CD14-positive monocyte (primary cell): ENCODE measurements around the gene CC2D1A. TPM values are rescaled to one million over a fixed set of nuclear protein-coding genes. Genes with fewer than 3 reads are reported as not detected.

Experiments used
- DNase-seq, 3 donors: peaks; one replicate each; pipeline ENCODE4 v3.0.0-alpha.2; 2011 to 2022
- H2AFZ ChIP-seq: 2 replicates; pipeline ENCODE4 v1.6.0; 2012; ENCODE audit warnings: mild to moderate bottlenecking, low read depth, low read length, inconsistent platforms; ENCODE audit not compliant: insufficient read depth, poor library complexity, severe bottlenecking
- H3K27ac ChIP-seq, 2 donors: 1 replicate in 1 of 2; 2 replicates in 1 of 2; pipeline ENCODE4 v1.5.1; 2012 to 2013; ENCODE audit warnings: low read length in 2 of 2, control low read depth in 1 of 2, inconsistent platforms in 1 of 2, low read depth in 1 of 2, mild to moderate bottlenecking in 1 of 2
- H3K27me3 ChIP-seq, 2 donors: one replicate each; pipeline versions ENCODE4 v1.6.0 to v1.6.1; 2011 to 2013; ENCODE audit warnings: low read length in 2 of 2; ENCODE audit not compliant: control insufficient read depth in 2 of 2, insufficient read depth in 2 of 2
- H3K36me3 ChIP-seq, 2 donors: replicated peaks in 1 of 2; 1 replicate in 1 of 2; 2 replicates in 1 of 2; pipeline versions ENCODE4 v1.5.1 to v1.6.1; 2012 to 2013; ENCODE audit warnings: low read length in 2 of 2, control low read depth in 1 of 2, inconsistent platforms in 1 of 2, mild to moderate bottlenecking in 1 of 2; ENCODE audit not compliant: insufficient read depth in 2 of 2, control insufficient read depth in 1 of 2
- H3K4me1 ChIP-seq, 2 donors: 1 replicate in 1 of 2; 2 replicates in 1 of 2; pipeline versions ENCODE4 v1.5.1 to v1.6.1; 2012 to 2013; ENCODE audit warnings: low read length in 2 of 2, control low read depth in 1 of 2, inconsistent platforms in 1 of 2, mild to moderate bottlenecking in 1 of 2, moderate library complexity in 1 of 2; ENCODE audit not compliant: insufficient read depth in 2 of 2, control insufficient read depth in 1 of 2
- H3K4me2 ChIP-seq: replicated peaks from 2 replicates; pipeline ENCODE3; 2012; ENCODE audit warnings: low read length, moderate library complexity, mild to moderate bottlenecking; ENCODE audit not compliant: poor library complexity, severe bottlenecking; ENCODE audit errors: extremely low read depth
- H3K4me3 ChIP-seq, 3 experiments: fragments of 200-600 bp in 1 of 3; sonication (generic) in 1 of 3; replicated peaks in 1 of 3; 1 replicate in 2 of 3; 2 replicates in 1 of 3; pipeline ENCODE4 v1.5.1; 2011 to 2013; ENCODE audit warnings: low read length in 3 of 3, mild to moderate bottlenecking in 3 of 3, control low read depth in 2 of 3, low read depth in 2 of 3, inconsistent platforms in 1 of 3, moderate library complexity in 1 of 3
- H3K79me2 ChIP-seq: 2 replicates; pipeline ENCODE4 v1.6.0; 2012; ENCODE audit warnings: mild to moderate bottlenecking, control low read depth, inconsistent platforms, low read length, moderate library complexity; ENCODE audit not compliant: insufficient read depth
- H3K9ac ChIP-seq: 2 replicates; pipeline ENCODE4 v1.6.0; 2017; ENCODE audit warnings: low read length, mild to moderate bottlenecking; ENCODE audit not compliant: insufficient read depth, poor library complexity, severe bottlenecking
- H3K9me3 ChIP-seq, 2 donors: replicated peaks in 1 of 2; 1 replicate in 1 of 2; 2 replicates in 1 of 2; pipeline versions ENCODE4 v1.5.1 to v1.6.1; 2012 to 2013; ENCODE audit warnings: low read length in 2 of 2, control low read depth in 1 of 2; ENCODE audit not compliant: control insufficient read depth in 1 of 2, insufficient read depth in 1 of 2
- H4K20me1 ChIP-seq: 2 replicates; pipeline ENCODE4 v1.6.0; 2012; ENCODE audit warnings: mild to moderate bottlenecking, low read length, control low read depth, moderate library complexity; ENCODE audit not compliant: insufficient read depth
- H3K27ac Mint-ChIP-seq, 7 donors: one replicate each; pipeline ENCODE4 v1.8.0; 2020; ENCODE audit warnings: mild to moderate bottlenecking in 7 of 7, mixed read lengths in 7 of 7, moderate library complexity in 6 of 7, inconsistent platforms in 2 of 7
- H3K27me3 Mint-ChIP-seq, 3 donors: one replicate each; pipeline ENCODE4 v1.8.0; 2021 to 2022; ENCODE audit warnings: low read depth in 3 of 3, mild to moderate bottlenecking in 3 of 3, mixed read lengths in 3 of 3, moderate library complexity in 3 of 3, inconsistent platforms in 1 of 3
- H3K36me3 Mint-ChIP-seq, 2 donors: one replicate each; pipeline ENCODE4 v1.8.0; 2020; ENCODE audit warnings: mixed read lengths in 2 of 2, inconsistent platforms in 1 of 2, mild to moderate bottlenecking in 1 of 2
- H3K4me1 Mint-ChIP-seq: one replicate; pipeline ENCODE4 v1.8.0; 2020; ENCODE audit warnings: mild to moderate bottlenecking, mixed read lengths
- H3K4me3 Mint-ChIP-seq, 2 donors: one replicate each; pipeline ENCODE4 v1.8.0; 2020; ENCODE audit warnings: mild to moderate bottlenecking in 2 of 2, mixed read lengths in 2 of 2, moderate library complexity in 1 of 2
- H3K9me3 Mint-ChIP-seq, 7 donors: one replicate each; pipeline ENCODE4 v1.8.0; 2020 to 2022; ENCODE audit warnings: mixed read lengths in 7 of 7, mild to moderate bottlenecking in 6 of 7, moderate library complexity in 6 of 7, inconsistent platforms in 2 of 7
- WGBS: methylation state at CpG from one replicate; pipeline ENCODE4 v1.1.5; 2013; ENCODE audit warnings: missing lambda C conversion rate; ENCODE audit not compliant: insufficient coverage; 5-methylcytosine and 5-hydroxymethylcytosine counted together
- intact Hi-C, 2 donors: fragments of 100-400 bp; cut with micrococcal nuclease; formaldehyde crosslinking; loops; one replicate each; pipeline versions ENCODE4 v1.15.0 to v1.15.1; 2023
- polyA plus RNA-seq, 3 donors: library from polyadenylated mRNA; depleted of rRNA in 1 of 3; unstranded in 2 of 3; stranded (reverse) in 1 of 3; fragments of 300-500 nt in 2 of 3; fragments of >200 nt in 1 of 3; fragmentation: Illumina TruSeq in 2 of 3; gene quantifications; 1 replicate in 2 of 3; 2 replicates in 1 of 3; pipeline ENCODE4 v1.2.3, GENCODE V29; 2012 to 2021
- TF ChIP-seq, protein P1 (sequence below): fragments of 200-600 bp; IDR thresholded peaks from one replicate; pipeline ENCODE4 v1.8.0; 2022; ENCODE audit warnings: antibody characterized with exemption, mild to moderate bottlenecking

Gene CC2D1A
- polyA plus RNA-seq, 3 donors, result 4.6 to 27.0 (median 6.2) TPM

DNA sequence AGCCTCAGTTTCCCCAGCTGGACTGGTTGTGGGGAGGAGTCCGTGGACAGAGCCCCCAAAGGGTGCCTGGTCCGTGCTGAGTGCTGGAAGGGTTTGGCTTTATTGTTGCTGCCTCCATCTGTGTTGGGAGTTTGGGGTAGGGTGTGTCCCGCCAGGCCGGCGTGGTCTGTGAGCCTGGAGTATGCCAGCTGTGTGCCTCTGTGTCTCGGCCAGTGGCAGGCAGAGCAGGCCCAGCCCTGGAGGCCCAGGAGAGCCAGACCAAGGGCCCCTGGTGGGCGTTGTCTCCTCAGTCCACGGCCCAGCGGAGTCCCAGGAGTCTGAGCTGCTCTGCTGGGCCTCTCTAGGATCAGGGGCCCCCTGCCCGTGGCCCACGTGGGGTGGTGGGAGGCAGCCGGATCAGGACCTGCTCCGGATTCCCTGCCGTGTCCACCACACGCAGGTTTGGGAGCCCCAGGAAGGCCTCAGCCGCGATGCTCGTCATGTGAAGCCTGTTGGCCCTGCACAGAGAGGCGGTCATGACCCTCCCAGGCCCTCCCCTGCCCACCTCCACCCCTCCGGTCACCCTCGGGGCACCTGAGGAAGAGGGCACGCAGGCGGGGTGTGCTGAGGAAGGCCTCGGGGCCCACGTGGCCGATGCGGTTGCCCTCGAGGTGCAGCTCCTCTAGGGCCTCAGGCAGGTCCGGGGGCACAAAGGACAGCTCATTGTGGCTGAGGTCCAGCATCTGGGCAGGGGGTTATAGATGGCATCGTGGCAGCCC lies 25.6 kb downstream of the CC2D1A start:
- Histone ChIP-seq H3K4me2 (no peak overlapping the region), H3K9ac (no peak overlapping the region), H3K4me1 (peaks cover 6% of the 10 kb centered on the region in 2 donors), H3K79me2 (no peaks in the 10 kb centered on the region), H3K9me3 (no peaks in the 10 kb centered on the region), H2AFZ (no peak overlapping the region), H3K36me3 (peaks cover 27 to 31% of the 10 kb centered on the region in 2 donors), H3K27ac (no peak overlapping the region), H4K20me1 (no peaks in the 10 kb centered on the region), H3K27me3 (no peaks in the 10 kb centered on the region), H3K4me3 (no peak overlapping the region)
- DNase-seq, result no peak
- Mint-ChIP-seq H3K36me3 (peaks cover 16 to 37% of the 10 kb centered on the region in 2 donors), H3K27me3 (peaks cover 2 to 12% (median 5%) of the 10 kb centered on the region in 3 donors), H3K9me3 (no peaks in the 10 kb centered on the region), H3K27ac (no peak overlapping the region), H3K4me3 (no peak overlapping the region), H3K4me1 (peaks cover 8% of the 10 kb centered on the region)
- TF ChIP-seq, protein P1, sequence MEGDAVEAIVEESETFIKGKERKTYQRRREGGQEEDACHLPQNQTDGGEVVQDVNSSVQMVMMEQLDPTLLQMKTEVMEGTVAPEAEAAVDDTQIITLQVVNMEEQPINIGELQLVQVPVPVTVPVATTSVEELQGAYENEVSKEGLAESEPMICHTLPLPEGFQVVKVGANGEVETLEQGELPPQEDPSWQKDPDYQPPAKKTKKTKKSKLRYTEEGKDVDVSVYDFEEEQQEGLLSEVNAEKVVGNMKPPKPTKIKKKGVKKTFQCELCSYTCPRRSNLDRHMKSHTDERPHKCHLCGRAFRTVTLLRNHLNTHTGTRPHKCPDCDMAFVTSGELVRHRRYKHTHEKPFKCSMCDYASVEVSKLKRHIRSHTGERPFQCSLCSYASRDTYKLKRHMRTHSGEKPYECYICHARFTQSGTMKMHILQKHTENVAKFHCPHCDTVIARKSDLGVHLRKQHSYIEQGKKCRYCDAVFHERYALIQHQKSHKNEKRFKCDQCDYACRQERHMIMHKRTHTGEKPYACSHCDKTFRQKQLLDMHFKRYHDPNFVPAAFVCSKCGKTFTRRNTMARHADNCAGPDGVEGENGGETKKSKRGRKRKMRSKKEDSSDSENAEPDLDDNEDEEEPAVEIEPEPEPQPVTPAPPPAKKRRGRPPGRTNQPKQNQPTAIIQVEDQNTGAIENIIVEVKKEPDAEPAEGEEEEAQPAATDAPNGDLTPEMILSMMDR, result no peak
- 92% methylated on average over 30 of the region's 30 CpGs for WGBS
- intact Hi-C loops, result no loop called here

DNA sequence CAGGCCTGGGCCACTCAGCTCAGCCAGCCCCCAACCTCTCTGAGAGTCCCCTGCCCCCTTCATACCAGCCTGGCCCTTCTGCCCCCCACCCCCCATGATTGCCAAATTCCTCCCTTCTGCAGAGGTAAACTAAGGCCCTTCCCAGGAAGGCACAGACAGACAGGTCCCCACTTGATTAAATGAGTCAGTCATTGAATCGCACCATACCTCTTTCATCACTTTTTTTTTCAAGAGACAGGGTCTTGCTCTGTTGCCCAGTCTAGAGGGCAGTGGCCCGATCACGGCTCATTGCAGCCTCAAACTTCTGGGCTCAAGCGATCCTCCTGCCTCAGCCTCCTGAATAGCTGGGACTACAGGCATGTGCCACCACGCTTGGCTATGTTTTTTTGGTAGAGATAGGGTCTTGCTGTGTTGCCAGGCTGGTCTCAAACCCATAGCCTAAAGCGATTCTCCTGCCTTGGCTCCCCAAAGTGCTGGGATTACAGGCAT lies 26.2 kb downstream of the CC2D1A start:
- Histone ChIP-seq H3K9me3 (no peaks in the 10 kb centered on the region), H3K36me3 (peaks cover 21 to 25% of the 10 kb centered on the region in 2 donors), H3K27me3 (peaks cover 0 to 1% of the 10 kb centered on the region in 2 donors), H3K4me3 (no peak overlapping the region), H4K20me1 (no peaks in the 10 kb centered on the region), H3K9ac (no peak overlapping the region), H2AFZ (no peak overlapping the region), H3K27ac (no peak overlapping the region), H3K4me2 (no peak overlapping the region), H3K79me2 (no peaks in the 10 kb centered on the region), H3K4me1 (no peaks in the 10 kb centered on the region)
- intact Hi-C loops, result no loop called here
- H3K27ac Mint-ChIP-seq, result no peak overlapping the region
- TF ChIP-seq, protein P1, result no peak
- no peaks in the 10 kb centered on the region for H3K9me3 Mint-ChIP-seq
- 100% methylated on average over 5 of the region's 6 CpGs for WGBS
- peaks cover 2 to 12% (median 5%) of the 10 kb centered on the region in 3 donors for H3K27me3 Mint-ChIP-seq
- H3K36me3 Mint-ChIP-seq, result peaks cover 10 to 31% of the 10 kb centered on the region in 2 donors
- no peak for DNase-seq
- H3K4me1 Mint-ChIP-seq, result peaks cover 2% of the 10 kb centered on the region
- H3K4me3 Mint-ChIP-seq, result no peak overlapping the region
